K562 (cell line): ENCODE measurements around the gene ITGB5. TPM values are rescaled to one million over a fixed set of nuclear protein-coding genes. Genes with fewer than 3 reads are reported as not detected.
A peak's percentile ranks its signal among the peaks of the same experiment; 100 is the strongest.

Source experiments
- BRD9 ChIP-seq: fragments of 450-650 bp; IDR thresholded peaks from 2 replicates; pipeline ENCODE4 v1.6.1; 2018; ENCODE audit warnings: low read depth; ENCODE audit not compliant: partially characterized antibody
- CHD7 ChIP-seq: fragments of 200-600 bp; sonication (generic); IDR thresholded peaks from one replicate; pipeline ENCODE4 v1.6.1; 2012; ENCODE audit warnings: mild to moderate bottlenecking, low read depth, low read length, inconsistent platforms
- EP400 ChIP-seq: fragments of 450-650 bp; IDR thresholded peaks from 2 replicates; pipeline ENCODE4 v1.6.1; 2017; ENCODE audit warnings: antibody characterized with exemption, mild to moderate bottlenecking, moderate library complexity
- GABPB2 ChIP-seq: fragments of 250-450 bp; sonication (Bioruptor Pico); conservative IDR thresholded peaks from 2 replicates; pipeline ENCODE4 v1.5.1; 2021; ENCODE audit warnings: mild to moderate bottlenecking
- MEF2A ChIP-seq: IDR thresholded peaks from 2 replicates; pipeline ENCODE4 v1.6.1; 2011; ENCODE audit warnings: low read depth, mild to moderate bottlenecking, low read length, moderate library complexity; ENCODE audit not compliant: control insufficient read depth
- MYBL2 ChIP-seq, 2 experiments: fragments of 450-650 bp in 1 of 2; sonication (generic) in 1 of 2; formaldehyde crosslinking in 1 of 2; IDR thresholded peaks; 2 replicates each; pipeline versions ENCODE4 v1.6.1 to v1.8.1; 2017 to 2022; ENCODE audit warnings: borderline replicate concordance in 1 of 2, inconsistent platforms in 1 of 2, low read depth in 1 of 2, mild to moderate bottlenecking in 1 of 2, missing genetic modification reagents in 1 of 2, moderate library complexity in 1 of 2
- PRPF4 ChIP-seq: fragments of 200-400 bp; formaldehyde crosslinking; IDR thresholded peaks from one replicate; pipeline ENCODE4 v1.6.1; 2017; ENCODE audit warnings: low read length, low read depth, mild to moderate bottlenecking; ENCODE audit not compliant: insufficient read depth, poor library complexity, severe bottlenecking
- SMAD4 ChIP-seq: fragments of 250-450 bp; sonication (Bioruptor Pico); conservative IDR thresholded peaks from 2 replicates; pipeline ENCODE4 v1.8.0; 2021; ENCODE audit warnings: inconsistent platforms, mild to moderate bottlenecking, moderate library complexity
- ZEB2 ChIP-seq: fragments of 450-650 bp; IDR thresholded peaks from 2 replicates; pipeline ENCODE4 v1.6.1; 2016
- ZNF280A ChIP-seq: fragments of 450-650 bp; IDR thresholded peaks from 2 replicates; pipeline ENCODE4 v1.6.1; 2018; ENCODE audit warnings: mild to moderate bottlenecking, low read depth; ENCODE audit not compliant: partially characterized antibody
- ZNF431 ChIP-seq: sonication (generic); formaldehyde crosslinking; IDR thresholded peaks from 2 replicates; pipeline ENCODE4 v1.8.0; 2022; ENCODE audit warnings: mild to moderate bottlenecking, missing genetic modification reagents
- ZNF717 ChIP-seq: fragments of 250-450 bp; sonication (Bioruptor Pico); IDR thresholded peaks from 2 replicates; pipeline ENCODE4 v1.5.0; 2021
- ZNF75A ChIP-seq: fragments of 450-650 bp; formaldehyde crosslinking; IDR thresholded peaks from 2 replicates; pipeline ENCODE4 v1.4.0; 2020; ENCODE audit warnings: mild to moderate bottlenecking
- ZNF764 ChIP-seq: fragments of 250-450 bp; sonication (Bioruptor Pico); IDR thresholded peaks from 2 replicates; pipeline ENCODE4 v1.4.0; 2020; ENCODE audit warnings: low read depth, mild to moderate bottlenecking, moderate library complexity
- polyA plus RNA-seq, 8 experiments: library from polyadenylated mRNA; depleted of rRNA in 4 of 8; stranded (reverse) in 5 of 8; unstranded in 3 of 8; fragments of >200 nt; fragmentation: Nextera tagmentation in 2 of 8; fragmentation: Illumina TruSeq in 1 of 8; extraction: Ambion mirVana in 2 of 8; extraction: Trizol in 1 of 8; gene quantifications; 2 replicates each; pipeline versions ENCODE4 v1.2.1 to v1.2.3, GENCODE V29; 2011 to 2014; ENCODE audit warnings: inconsistent platforms in 1 of 8, missing spikeins in 1 of 8
- total RNA-seq, 7 experiments: library from RNA; depleted of rRNA in 6 of 7; stranded (reverse); fragments of >200 nt in 6 of 7; fragmentation: Illumina TruSeq in 2 of 7; extraction: Trizol in 2 of 7; gene quantifications; 2 replicates each; pipeline versions ENCODE4 v1.2.1 to v1.2.3, GENCODE V29; 2011 to 2021; ENCODE audit warnings: low replicate concordance in 1 of 7

Gene ITGB5
- total and polyA plus RNA-seq, 9 of the 15 experiments (the other 6 are each of a cell fraction or from before 2014, with no cell fraction given), result 1.7 to 46.8 (median 9.9) TPM

GRCh38 chr3:124878561-124879336 lies 8.4 kb downstream of the ITGB5 start (continued):
- TF ChIP-seq CHD7, result no peak
- TF ChIP-seq ZNF717 (CRISPR knock-in tag), result no peak
- TF ChIP-seq ZNF431 (CRISPR knock-in tag), result no peak
- no peak for TF ChIP-seq ZNF764 (CRISPR knock-in tag)
- peak; percentile 93 for TF ChIP-seq SMAD4 (CRISPR knock-in tag)
- TF ChIP-seq ZNF75A (CRISPR knock-in tag), result no peak
- peak; percentile 68; the same call in 1 of the 2 replicates for TF ChIP-seq MEF2A
- TF ChIP-seq PRPF4, result no peak
- TF ChIP-seq BRD9, result no peak
- no peak for TF ChIP-seq MYBL2 (IDR thresholded peaks at IDR 0.05; ENCODE audit: low read depth)
- TF ChIP-seq MYBL2 (CRISPR knock-in tag; IDR thresholded peaks at IDR 0.05; ENCODE audit: borderline replicate concordance), result no peak
- TF ChIP-seq ZEB2, result peak; percentile 28; the same call in 1 of the 2 replicates
- TF ChIP-seq EP400, result peak; percentile 41; the same call in 1 of the 2 replicates
- TF ChIP-seq ZNF280A, result no peak
- TF ChIP-seq GABPB2, result no peak
